ENCODE measurements around the gene TGFBI.

Gene TGFBI

DNA sequence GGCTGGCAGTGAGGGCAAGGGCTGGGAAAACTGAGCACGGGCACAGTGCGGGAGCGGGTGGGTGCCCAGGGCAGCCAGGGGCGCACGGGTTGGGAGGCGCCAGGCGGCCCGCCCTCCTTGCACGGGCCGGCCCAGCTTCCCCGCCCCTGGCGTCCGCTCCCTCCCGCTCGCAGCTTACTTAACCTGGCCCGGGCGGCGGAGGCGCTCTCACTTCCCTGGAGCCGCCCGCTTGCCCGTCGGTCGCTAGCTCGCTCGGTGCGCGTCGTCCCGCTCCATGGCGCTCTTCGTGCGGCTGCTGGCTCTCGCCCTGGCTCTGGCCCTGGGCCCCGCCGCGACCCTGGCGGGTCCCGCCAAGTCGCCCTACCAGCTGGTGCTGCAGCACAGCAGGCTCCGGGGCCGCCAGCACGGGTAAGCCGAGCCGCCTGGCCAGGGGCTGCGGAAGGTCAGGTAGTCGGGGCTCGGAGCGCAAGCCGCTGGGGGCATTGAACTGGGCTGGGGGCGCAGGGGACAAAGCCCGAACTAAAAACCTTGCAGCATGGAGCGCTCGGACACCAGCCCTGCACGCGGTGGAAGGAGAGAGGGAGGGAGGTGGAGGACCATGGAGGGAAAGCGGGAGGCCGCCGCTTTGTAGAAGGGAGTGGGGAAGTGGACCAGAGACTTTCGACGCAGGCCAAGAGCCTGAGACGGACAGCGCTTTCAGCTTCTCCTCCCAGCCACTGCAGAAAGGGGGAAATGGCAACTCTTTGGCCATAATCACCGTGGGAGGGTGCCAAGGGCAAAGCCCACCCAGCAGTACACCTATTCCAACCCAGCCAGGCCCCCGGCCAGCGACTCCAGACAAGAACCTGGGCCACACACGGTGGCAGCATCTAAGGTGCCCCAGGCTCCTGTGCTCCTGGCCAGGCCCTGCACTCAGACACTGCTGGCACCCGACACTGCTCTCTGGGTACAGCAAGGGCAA is at the start of gene TGFBI:
TSS of gene TGFBI (plus strand) at position 207 of the 961 bp plus-strand sequence. CDS start at position 275, 68 bp downstream.
- peak; percentile 20 for DNase-seq

GRCh38 chr5:135978993-135979392 is 49.8 kb upstream of the TGFBI start:
- DNase-seq, result no peak

DNA sequence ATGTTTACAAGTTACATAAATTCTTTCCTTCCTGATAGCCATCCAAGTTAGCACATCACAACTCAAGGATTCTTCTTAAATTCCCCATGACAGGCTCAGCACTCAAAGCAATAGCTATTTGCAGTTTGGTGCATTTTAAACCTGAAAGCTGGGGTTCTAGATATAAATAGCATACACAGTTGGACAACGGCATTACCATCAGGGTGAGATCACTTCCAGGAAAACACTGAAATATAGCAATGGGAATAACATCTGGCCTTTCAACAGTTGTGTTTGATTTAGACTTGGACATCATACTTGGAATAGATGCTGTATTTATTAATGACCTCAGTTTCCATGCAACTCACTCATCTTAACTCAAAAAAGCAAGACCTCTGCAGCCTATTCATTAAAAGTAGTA is 49.3 kb upstream of the TGFBI start:
- DNase-seq, result no peak

DNA sequence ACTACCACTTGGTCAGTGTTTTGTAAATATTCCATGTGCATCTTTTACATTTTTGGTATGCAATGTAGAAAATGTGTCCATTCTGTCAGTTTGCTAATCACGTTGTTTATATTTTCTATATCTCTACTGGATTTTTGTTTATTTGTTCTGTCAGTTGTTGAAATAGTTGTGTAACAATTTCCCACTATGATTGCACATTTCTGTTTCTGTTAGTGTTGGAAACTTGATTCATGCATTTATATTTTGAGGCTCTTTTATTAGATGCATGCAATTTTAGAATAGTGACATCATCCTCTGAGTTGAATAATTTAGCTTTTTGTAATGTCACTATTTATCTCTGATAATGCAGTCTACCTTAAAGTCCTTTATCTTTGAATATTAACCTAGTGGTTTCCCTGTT is 48.2 kb upstream of the TGFBI start:
- DNase-seq, result no peak

DNA sequence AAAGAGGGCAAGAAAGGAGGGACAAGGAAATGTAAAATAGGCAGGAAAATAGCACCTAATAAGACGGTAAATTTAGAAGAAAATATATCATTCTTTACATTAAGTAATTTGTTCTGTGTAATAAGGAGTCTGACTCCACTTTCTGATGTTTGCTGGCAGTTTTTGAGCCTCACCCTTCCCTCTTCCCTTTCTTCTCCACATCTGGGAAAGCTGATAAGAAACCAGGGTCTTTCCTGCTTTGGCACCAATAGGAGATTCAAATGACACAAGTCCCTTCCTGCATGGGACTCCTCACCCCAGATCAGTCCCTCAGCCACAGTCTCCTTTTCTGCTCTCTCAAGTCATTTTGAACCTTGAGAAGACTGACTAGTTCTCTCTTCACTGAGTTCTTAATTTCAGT is 42.8 kb upstream of the TGFBI start:
- DNase-seq, result no peak

DNA sequence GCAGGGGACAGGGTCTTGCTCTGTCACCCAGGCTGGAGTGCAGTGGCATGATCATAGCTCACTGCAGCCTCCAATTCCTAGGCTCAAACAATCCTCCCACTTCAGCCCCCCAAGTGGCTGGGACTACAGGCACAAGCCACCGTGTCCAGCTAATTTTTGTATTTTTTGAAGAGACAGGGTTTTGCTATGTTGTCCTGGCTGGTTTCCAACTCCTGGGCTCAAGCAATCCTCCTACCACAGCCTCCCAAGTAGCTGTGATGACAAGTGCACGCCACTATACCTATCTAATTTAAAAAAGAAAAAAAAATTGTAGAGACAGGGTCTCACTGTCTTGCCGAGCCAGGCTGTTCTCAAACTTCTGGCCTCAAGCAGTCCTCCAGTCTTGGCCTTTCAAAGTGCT is 42.4 kb upstream of the TGFBI start:
- no peak for DNase-seq

DNA sequence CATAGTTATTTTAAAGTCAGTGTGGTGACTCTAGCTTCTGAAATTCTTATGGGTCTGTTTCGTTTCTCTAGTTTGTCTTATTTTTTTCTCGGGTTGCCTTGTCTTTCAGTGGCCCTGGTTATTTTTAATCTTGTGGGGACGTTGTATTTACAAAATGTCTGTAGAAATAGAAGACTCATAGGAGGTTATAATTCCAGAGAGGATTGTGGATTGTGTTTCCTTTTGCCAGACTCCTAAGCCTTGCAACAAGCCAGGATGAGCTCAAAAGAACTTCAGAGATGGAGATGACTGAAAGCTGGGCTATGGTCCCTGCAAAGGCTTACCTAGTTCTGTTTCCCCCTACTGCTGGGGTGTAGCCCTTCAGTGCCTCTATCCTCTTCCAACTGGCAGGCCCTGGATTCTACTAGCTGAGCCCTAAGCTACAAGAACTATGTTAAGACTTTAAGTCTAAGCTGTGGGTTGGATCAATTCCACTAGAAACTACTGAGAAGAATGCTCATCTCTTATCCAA is 41.8 kb upstream of the TGFBI start:
- no peak for DNase-seq

GRCh38 chr5:135988546-135988945 is 40.2 kb upstream of the TGFBI start:
- no peak for DNase-seq

DNA sequence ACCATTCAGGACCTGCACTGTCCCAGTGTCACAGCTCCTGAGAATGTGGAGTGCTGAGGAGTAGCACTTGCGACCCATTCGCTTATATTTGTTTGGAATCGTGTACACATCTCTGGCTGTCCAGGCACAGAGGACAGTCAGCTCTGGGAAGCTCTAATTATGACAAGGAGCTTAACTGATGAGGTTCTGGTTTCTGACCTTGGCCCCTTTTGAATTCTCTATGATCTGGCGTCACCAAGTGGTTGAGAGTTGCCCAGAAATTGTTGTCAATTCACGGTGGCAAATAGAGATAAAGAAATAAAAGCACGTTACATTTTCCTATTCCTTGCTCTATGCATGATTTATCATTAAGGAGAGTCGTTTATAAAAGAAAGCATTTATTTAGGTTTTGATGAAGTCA is 39.1 kb upstream of the TGFBI start:
- no peak for DNase-seq

GRCh38 chr5:135990528-135991255 is 38.1 kb upstream of the TGFBI start:
- DNase-seq, result no peak

DNA sequence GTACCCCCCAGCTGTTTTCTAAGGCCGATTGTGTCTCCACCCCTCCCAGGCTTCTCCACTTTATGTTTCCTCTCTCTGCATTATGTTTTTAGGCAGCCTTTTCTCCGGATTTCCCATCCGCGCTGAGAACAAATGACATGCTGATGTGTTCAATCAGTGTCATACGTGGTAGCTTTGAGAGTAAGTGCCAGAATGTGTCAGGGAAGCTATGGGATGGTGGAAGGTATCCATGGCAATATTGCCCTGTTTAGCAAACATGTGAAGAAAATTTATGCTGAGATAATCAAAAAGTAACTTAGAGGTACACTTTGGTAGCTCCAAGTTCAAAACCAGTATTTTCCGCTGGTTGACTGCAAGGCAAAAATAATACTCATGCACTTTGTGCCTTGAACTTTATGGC is 37.4 kb upstream of the TGFBI start:
- DNase-seq, result no peak

DNA sequence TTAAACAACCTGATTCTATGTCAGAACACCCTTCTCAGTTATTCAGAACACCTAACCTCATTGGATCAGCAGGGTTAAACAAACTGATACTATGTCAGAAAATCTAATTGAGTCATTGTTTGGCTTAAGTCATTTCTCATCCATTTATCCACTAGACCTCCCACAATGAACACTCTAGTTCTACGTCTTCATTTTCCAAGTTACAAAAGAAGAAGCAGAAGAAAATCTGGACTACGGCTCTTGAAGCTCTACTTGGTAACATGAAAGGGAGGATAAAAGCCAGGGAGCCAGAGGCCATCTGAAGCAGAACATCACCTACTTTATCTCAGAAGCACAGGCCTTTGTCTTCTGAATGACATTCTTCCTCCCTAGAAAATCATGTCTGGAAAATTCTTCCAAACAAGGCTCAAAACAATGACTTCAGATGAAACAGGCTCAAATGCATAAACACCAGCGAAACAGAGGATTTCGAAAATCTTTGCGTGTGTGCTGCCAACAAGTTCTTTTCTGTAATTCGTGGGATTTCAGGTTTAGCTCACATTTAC is 35.4 kb upstream of the TGFBI start:
- DNase-seq, result no peak

DNA sequence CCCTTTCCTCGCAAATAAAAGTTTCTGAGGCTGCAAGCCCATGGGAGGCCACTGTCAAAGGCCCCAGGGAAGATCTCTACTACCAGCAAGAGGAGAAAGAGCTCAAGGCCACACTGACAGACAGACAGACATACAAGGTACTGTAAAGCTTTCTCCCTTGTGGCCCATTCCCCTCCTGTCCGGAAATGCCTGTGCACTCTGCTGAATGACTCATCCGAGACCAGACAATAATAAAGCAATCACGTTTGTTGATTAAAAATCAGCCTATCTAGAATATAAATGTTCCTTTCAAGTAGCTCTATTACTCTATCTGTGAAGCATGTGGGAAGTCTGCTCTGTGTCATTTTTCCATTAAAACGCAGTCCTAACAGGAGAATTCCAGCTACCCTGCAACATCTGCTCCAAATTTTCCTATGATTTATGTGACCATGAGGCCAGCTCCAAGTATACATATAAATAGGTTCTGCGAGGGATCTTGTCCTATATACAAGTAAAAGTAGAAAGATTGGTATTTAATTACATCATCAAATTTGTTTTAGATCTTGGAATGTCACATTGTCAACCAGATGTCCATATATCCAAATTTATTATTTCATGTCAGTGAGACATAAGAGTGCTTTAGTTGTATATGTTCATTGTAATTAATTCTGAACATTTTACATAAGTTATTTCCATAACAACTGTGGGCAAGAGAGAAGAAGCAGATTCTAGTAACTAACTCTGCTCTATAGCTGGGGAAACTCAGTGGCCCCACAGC is 34.7 kb upstream of the TGFBI start:
- DNase-seq, result no peak

DNA sequence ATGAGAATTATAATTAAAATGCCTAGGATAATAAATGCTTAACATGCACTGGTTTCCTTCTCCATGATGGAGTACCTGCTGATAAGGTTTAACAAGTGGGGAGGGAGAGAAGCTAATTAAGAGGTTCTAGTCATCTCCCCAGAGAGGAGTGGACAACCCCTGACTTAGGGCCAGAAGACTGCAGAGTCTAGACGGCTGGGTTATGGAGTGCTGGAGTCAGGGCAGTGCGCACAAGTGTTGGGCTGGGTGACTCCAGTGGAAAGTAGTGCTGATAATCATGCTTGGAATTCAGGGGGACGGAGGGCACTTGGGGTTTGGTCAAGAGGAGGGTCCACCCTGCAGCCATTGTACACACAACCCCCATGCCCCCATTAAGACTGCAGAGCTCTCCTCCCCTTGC is 32.8 kb upstream of the TGFBI start:
- no peak for DNase-seq

DNA sequence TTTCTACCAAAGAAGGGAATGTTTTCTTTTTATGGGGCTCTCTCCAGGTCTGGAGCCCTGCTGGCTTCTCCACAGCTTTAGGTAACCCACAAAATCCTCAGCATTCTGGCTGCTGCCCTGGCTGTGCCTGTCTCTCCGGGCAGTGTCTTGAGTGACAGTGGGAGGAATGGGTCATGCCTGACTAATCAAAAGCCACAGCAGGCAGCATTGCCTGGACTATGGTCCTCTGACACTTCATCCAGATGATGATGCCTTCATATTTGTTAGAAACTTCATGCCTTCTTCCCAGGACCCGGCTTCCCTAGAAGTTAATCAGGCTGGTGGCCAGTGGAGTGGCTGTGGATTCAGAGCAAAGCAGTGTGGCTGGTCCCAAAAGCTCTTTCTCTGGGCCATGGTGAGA is 32.2 kb upstream of the TGFBI start:
- no peak for DNase-seq

GRCh38 chr5:135997673-135998335 is 31.0 kb upstream of the TGFBI start:
- DNase-seq, result no peak

- no peak for DNase-seq
These were observed 29.9 kb upstream of the TGFBI start for GRCh38 chr5:135998889-135999288.

DNA sequence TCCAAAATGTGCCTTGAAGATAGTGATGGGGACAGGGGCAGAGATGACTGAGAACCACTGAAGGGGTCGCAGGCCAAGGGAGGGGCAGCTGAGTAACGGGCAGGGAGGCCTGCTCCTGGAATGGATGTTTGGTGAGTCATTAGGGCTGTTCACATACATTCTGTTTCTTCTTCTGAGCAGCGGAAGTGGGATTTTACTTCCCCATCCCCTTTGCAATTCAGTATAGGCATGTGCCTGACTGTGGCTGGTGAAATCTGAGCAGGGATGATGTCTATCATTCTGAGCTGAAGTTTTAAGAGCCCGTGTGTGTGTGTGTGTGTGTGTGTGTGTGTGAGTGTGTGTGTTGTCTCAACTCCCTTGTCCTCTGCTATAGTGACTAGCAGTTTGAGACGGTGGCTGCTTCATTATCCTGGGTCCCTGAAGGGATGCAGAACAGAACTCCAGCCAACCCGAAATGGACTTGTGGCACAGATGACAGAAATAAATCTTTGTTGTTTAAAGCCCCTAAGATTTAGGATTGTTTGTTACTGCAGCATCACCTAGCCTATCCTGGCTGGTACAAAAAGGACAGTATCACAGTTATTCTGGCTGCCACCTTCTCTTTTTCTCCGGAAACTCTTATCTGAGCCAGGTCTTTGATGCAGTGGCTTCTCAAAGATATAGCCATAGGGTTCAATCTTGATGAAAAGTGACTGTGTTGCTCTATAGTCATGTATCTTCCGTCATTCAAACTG is 29.2 kb upstream of the TGFBI start:
- no peak for DNase-seq

DNA sequence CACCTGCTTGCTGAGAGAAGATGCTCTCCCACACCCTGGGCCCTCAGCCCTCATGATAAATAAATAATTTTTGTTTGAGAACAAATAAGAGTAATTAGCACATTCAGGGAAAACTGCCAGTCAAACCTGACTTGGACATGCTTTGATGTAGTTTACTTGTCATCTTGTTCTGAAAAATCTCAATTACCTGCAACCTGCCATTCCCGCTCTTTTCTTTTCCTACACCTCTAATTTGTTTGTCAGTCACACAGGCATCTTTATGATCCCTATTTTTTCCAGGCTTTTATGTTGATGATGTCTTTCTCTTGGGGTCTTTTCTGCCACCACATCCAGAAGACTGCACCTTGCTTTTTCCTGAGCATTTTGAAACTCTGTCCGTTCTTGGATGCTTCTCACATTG is 28.6 kb upstream of the TGFBI start:
- DNase-seq, result no peak

- DNase-seq, result no peak
These were observed 27.9 kb upstream of the TGFBI start for GRCh38 chr5:136000932-136001331.

DNA sequence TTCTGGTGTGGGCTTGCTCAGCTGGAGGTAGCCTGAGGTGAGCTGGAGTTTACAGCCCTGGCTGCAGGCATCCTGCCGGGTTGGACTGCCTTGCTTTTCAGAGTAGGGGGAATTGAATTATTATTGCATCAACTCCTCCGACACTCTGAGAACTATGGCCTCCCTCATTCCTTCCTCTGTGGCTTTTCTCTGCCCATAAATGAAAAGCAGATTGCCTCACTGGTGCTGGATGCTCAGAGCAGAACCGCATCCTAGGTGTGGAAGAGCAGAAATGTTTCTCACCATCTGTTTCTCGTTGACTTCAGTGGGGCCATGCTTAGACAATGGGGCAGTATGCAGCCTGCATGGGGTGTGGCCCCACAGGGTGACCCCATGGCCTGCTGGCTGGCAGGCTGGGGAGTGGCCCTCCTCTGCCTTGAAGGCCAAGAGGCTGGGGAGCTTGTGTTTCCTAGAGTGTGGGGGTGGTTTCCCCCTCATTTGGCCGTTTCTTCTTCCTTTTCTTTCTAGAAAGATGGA is 27.3 kb upstream of the TGFBI start:
- no peak for DNase-seq

All from NCI-H2029 (cell line).